Kidney epithelial cell (primary cell): Measurements from ENCODE around the gene RAB1B. TPM values are rescaled to one million over a fixed set of nuclear protein-coding genes. Genes with fewer than 3 reads are reported as not detected.

ENCODE experiments used
- DNase-seq: peaks from one replicate; pipeline ENCODE4 v3.0.0-alpha.2; 2010; ENCODE audit warnings: low read depth
- H3K27me3 ChIP-seq: 2 replicates; pipeline ENCODE4 v1.6.0; 2011; ENCODE audit warnings: low read length; ENCODE audit not compliant: control insufficient read depth, insufficient read depth
- H3K36me3 ChIP-seq: 2 replicates; pipeline ENCODE4 v1.5.1; 2011; ENCODE audit warnings: low read length; ENCODE audit not compliant: control insufficient read depth, insufficient read depth
- H3K4me3 ChIP-seq: 2 replicates; pipeline ENCODE4 v1.5.1; 2011; ENCODE audit warnings: low read depth, mild to moderate bottlenecking, control low read depth, low read length
- total RNA-seq: library from RNA; depleted of rRNA; stranded (reverse); fragments of >200 nt; gene quantifications from 2 replicates; pipeline ENCODE4 v1.2.3, GENCODE V29; 2015
- TF ChIP-seq, protein P1 (sequence below): IDR thresholded peaks from 2 replicates; pipeline ENCODE4 v1.5.1; 2011; ENCODE audit warnings: mild to moderate bottlenecking, moderate library complexity, low read length, control low read depth, inconsistent platforms; ENCODE audit not compliant: insufficient read depth, poor library complexity, severe bottlenecking

Gene RAB1B
- total RNA-seq, 1 donor from 2014 or later, result 108 TPM

DNA sequence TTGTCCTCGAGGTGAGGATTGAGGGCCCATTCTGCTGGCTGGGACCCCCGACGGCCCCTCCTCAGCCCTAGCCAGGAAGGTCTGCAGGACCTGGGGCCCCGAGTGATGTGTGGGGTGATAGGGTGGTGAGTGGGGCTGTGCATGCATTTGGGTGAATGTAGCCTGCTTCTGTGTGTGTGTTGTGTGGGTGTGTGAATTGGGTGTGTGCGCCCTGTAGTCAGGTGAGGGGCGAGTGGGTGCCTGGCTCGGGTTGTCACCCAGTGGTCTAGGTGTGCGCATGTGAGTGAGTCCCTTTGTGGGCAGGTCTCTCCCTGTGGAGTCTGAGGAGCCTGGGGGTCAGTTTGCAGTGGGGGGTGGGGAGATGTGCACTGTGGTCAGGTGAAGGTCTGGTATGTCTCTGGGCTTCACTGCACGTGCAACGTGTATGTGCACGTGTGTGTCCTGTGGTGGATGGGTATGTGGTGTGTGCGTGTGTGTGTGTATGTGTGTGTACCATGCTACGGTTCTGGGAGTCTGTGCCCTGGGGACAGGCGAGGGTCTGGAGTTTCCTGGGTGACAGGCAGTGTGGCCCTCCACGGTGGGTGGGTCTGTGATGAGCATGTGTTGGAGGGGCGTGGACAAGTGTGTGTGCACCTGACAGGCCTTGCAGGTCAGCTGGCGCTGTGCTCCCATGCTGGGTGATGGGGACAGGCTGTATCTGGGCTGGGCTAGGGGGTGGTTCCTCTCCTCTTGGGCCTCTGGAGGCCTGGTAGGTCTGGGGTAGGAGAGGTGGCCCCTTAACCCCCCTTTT, 24.3 kb downstream of the RAB1B start:
- peaks cover 36% of the 10 kb centered on the region for H3K27me3 ChIP-seq
- no peak for DNase-seq
- H3K36me3 ChIP-seq, result no peaks in the 10 kb centered on the region
- TF ChIP-seq, protein P1, sequence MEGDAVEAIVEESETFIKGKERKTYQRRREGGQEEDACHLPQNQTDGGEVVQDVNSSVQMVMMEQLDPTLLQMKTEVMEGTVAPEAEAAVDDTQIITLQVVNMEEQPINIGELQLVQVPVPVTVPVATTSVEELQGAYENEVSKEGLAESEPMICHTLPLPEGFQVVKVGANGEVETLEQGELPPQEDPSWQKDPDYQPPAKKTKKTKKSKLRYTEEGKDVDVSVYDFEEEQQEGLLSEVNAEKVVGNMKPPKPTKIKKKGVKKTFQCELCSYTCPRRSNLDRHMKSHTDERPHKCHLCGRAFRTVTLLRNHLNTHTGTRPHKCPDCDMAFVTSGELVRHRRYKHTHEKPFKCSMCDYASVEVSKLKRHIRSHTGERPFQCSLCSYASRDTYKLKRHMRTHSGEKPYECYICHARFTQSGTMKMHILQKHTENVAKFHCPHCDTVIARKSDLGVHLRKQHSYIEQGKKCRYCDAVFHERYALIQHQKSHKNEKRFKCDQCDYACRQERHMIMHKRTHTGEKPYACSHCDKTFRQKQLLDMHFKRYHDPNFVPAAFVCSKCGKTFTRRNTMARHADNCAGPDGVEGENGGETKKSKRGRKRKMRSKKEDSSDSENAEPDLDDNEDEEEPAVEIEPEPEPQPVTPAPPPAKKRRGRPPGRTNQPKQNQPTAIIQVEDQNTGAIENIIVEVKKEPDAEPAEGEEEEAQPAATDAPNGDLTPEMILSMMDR, result no peak
- H3K4me3 ChIP-seq, result peak overlapping the region; percentile 42

DNA sequence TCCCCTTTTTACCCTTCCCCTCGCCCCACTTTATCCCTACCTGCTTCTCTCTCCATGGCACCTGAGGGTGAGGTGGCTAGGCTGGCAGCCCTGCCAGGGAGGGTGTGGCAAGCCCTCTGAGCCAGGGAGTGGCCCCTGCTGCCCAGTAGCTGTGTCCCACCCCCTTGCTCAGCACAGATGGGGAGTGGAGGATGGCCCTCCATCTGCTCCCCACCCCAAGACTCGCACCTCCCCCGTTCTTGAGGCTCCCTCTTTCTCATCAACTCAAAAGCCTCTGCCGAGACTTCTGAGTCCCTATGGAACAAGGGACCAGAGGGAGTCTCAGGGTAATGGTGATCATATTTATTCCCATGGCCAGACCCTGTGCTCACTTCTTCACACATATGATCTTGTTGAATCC, 24.9 kb downstream of the RAB1B start:
- no peak for DNase-seq
- TF ChIP-seq, protein P1, result no peak
- H3K36me3 ChIP-seq, result no peaks in the 10 kb centered on the region
- no peak overlapping the region for H3K4me3 ChIP-seq
- peaks cover 36% of the 10 kb centered on the region for H3K27me3 ChIP-seq

DNA sequence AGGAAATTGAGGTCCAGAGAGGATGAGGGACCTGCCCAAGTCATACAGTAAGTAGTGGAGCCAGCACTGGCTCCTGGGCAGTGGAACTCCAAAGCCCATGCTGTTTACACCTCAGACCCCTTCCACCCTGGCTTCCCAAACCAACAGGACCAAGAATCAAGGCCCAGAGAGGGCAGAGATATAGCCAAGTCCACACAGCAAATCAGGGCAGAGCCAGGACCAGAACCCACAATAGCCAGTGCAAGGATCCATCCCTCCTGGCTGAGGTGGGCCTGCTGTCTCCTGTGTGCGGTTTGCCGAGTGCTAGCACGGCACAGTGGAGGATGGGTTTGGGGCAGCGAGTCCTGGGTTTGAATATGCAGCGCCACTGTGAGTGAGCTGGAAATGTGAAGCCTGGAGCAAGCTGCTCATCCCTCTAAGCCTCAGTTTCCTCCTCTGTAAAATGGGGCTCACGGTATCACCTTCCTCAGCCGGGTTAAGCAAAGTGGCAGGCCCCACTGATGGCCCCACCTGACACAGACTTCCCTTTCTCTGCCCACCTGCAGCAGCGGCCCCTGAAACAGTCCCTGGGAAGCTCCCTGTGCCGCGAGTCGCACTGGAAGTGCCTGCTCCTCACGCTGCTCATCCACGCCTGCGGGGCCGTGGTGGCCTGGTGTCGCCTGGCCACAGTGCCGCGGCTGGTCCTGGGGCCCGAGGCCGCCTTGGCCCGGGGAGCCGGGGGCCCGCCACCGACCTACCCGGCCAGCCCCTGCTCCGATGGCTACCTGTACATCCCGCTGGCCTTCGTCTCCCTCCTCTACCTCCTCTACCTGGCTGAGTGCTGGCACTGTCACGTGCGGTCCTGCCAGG, 25.6 kb downstream of the RAB1B start:
- Histone ChIP-seq H3K4me3 (no peak overlapping the region), H3K27me3 (peaks cover 36% of the 10 kb centered on the region), H3K36me3 (no peaks in the 10 kb centered on the region)
- TF ChIP-seq, protein P1, result no peak
- no peak for DNase-seq

DNA sequence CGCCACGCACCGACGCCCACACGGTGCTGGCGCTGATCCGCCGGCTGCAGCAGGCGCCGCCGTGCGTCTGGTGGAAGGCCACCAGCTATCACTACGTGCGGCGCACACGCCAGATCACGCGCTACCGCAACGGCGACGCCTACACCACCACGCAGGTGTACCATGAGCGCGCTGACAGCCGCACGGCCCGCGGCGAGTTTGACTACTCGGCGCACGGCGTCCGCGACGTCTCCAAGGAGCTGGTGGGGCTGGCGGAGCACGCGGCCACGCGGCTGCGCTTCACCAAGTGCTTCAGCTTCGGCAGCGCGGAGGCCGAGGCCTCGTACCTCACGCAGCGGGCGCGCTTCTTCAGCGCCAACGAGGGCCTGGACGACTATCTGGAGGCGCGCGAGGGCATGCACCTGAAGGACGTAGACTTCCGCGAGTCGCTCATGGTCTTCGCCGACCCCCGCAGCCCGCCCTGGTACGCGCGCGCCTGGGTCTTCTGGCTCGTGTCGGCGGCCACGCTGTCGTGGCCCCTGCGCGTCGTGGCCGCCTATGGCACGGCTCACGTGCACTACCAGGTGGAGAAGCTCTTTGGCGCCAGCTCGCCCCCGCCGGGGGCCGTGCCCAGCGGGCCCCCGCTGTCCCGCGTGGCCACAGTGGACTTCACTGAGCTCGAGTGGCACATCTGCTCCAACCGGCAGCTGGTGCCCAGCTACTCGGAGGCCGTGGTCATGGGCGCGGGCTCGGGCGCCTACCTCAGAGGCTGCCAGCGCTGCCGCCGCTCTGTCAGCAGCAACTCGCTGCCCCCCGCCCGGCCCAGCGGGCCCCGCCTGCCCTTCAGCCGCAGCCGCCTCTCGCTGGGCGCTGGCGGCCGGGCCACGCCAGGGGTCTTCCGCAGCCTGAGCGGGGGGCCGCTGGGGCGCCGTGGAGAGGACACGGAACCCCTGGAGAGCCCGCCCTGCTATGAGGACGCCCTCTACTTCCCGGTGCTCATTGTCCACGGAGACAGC, 26.5 kb downstream of the RAB1B start:
- no peak for DNase-seq
- H3K36me3 ChIP-seq, result no peaks in the 10 kb centered on the region
- no peak overlapping the region for H3K4me3 ChIP-seq
- TF ChIP-seq, protein P1, result no peak
- peaks cover 36% of the 10 kb centered on the region for H3K27me3 ChIP-seq

DNA sequence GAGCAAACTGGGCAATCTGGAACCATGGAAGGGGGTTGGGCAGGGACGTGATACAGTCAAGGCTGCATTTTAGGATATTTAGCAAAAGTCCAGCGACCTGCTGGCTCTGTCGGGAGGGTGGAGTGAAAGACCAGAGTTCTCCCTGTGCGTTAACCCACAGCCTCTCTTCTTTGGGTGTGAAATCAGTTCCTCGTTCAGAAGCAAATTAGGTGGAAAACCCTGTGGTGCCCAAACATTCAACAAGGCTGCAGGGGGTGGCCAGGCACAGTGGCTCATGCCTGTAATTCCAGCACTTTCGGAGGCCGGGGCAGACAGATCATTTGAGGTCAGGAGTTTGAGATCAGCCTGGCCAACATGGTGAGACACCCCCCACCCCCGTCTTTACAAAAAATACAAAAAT, 29.2 kb downstream of the RAB1B start:
- no peak for DNase-seq
- Histone ChIP-seq H3K27me3 (peaks cover 20% of the 10 kb centered on the region), H3K36me3 (no peaks in the 10 kb centered on the region), H3K4me3 (no peak overlapping the region)
- TF ChIP-seq, protein P1, result no peak
